Measurements from ENCODE around the gene DIPK1C.

DIPK1C gene

DNA sequence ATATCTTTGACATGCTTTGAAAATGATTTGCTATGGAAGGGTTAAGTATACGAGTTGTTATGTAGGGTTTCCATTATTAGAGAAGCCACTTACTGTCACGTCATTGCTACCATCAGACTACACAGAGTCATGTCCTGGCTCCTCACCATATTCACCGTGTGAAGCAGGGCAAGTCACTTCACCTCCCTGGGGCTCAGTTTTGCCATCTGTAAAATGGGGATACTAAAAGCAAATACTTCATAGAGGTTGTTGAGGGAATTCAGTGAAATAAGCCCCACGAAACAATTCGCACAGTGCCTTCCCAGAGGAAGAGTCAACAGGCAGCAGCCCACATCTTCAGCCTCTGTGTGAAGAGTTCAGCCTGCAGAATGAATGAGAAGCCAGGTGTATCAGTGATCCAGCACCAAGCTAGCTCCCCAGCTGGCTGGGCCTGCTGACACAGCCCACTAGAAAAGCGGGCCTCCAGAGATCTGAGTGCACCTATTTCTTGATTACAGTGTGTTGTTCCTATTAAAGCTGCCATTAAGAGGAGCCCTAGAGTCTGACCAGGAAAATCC, 3.4 kb downstream of the DIPK1C start:
- FAIRE-seq (no peak), DNase-seq (ENCODE audit: low spot score) (no peak)

DNA sequence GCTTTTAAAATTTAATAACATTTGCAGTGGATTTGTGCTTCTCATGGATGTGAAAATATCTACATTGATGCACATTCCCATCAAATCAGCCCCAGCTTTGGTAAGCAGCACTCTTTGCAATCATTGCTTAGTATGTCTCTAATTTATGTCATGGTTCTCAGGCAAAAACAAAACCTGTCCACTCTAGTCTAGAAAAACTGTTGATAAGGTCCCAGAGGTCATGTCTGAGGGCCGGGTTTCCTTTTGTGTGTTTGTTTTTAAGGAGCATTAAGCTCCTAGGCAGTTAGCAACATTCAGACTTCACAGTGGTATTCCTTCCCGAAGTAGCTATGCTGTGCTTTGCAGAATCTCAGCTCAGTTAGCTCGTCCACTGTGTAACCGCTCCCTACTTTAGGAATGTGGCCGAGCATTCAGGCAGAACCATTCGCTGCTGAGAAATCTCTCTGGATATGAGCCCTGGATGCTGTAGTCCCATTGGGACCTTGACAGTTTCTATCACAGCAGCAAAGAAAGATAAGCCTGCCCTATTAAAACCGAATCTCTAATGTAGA, 4.0 kb downstream of the DIPK1C start:
- FAIRE-seq, result no peak

DNA sequence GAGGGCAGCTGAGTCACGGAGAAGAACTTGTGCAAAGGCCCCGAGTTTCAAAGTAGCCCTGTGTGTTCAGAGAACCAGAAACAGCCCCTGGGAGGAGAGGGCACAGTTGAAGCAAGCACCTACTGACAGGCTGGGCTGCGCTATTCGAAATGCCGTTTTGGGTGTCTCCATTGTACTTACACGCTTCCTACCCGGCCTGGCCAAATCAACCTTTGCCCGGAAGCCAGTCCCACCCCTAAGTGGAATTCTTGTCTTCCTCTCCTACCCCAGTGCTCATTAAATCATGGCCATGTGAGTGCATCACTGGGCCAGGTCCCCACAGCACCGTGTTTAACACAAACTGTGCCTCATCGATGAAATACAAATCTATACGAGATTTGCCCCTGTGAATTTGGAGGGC, 6.0 kb downstream of the DIPK1C start:
- no peak for FAIRE-seq
- no peak for DNase-seq (ENCODE audit: low spot score)

More for the DNA sequence above, 4.0 kb downstream of the DIPK1C start:
- DNase-seq (ENCODE audit: low spot score), result no peak

DNA sequence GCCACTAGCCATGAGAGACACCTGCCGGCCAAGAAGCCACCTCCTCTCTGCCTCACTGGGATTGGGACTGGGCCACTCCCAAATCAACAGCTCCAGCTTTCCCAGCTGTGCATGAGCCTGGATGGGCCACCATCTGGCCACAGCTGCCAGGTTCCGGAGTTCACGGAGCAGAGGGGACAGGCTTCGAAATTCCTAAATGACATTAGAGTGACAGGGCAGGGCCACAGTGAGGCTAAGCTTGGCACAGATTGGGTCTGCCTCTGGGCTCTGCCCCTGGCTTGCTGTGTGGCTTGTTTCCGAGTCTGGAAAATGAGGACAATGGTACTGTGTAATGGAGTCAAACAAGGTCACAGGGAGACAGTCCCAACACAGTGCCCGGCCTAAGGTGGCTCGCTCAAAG, 6.5 kb downstream of the DIPK1C start:
- FAIRE-seq, result no peak
- DNase-seq (ENCODE audit: low spot score), result no peak

DNA sequence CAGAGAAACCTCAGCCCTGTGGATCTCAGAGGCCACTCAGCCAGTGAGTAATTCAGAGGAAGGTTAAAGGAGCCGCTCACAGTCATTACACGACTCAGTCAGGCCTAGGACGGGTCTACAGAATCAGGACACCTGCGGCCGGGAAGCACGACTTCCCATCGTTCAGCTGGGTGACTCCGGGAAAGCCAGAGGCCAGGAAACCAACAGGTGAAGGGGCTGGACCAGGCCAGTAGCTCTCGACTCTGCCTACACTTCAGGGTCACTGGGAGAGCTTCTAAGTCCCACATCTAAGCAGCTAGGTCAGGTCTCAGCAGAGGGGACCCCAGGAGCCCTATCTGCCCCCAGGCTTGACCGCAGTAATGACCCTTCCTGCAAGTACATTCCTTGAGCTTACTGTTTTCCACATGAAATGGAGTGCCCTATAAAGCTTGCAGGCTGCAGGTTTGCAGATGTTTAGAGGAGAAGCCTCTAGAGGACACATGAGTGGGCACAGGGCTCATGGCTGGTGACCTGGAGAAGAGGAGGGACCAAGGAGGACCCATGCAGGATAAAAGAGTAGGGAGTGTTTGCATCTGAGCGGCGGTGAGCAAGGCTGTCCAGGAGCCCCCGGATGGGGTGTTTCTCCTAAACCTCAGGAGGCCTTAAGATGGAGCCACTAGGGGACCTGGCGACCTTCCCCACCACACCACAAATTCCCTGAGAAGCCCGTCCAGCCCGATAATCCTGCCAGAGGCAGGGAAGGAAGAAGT, 9.5 kb downstream of the DIPK1C start:
- no peak for FAIRE-seq
- DNase-seq (ENCODE audit: low spot score), result no peak

DNA sequence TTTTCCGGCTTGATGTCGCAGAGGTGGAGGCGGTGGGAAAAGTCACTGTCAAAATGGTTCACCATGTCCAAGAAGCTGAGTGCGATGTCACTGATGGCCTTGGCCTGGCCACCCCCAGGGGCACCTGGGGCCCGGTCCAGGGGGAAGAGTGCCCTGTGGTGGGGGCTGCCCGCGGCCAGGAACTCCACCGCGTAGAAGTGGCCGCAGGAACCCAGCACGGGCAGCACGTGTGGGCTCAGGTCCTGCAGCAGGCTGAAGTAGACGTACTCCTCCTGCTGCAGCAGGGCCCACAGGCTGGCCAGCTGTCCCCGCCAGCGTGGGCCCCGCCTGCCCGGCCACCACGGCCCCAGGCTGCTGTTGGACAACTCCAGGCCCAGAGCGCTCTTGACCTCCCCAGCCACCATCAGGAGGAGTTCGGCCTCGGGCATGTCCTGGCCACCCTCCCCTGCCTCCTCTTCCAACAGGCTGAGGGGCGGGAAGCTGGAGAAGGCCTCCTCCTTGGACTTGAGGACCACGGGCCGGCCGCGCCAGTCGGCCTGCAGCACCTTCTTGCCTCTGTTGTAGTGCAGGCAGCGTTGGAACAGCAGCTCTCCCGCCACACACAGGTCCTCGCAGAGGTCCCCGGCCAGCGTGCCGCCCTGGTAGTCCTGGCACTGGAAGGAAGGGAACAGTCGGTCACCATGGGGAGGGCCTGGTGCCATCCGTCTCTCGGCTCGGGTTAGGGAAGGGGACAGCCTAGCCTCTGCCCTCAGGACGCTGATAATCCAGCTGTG, 10.3 kb downstream of the DIPK1C start:
- DNase-seq (ENCODE audit: low spot score) (no peak), FAIRE-seq (no peak)

DNA sequence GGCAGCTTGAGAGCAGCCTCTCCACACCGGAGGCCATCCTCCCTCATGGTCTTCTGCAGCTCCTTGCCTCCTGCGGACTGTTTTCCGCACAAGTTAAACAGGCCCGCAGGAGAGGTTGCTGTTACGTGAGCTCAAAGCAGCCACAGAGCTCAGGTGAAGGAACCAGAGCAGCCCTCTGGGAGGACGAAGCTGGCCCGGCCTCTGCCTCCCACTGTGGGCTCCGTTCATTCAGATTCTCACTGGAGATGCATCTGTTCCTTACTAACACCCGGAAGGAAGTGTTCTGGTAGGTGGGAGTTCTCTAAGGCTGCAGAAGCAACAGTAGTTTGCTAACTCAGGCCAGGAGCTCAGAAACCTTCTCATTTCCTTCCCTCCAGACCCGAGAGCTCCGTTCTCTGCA, 10.9 kb downstream of the DIPK1C start:
- DNase-seq (ENCODE audit: low spot score) (no peak), FAIRE-seq (no peak)

DNA sequence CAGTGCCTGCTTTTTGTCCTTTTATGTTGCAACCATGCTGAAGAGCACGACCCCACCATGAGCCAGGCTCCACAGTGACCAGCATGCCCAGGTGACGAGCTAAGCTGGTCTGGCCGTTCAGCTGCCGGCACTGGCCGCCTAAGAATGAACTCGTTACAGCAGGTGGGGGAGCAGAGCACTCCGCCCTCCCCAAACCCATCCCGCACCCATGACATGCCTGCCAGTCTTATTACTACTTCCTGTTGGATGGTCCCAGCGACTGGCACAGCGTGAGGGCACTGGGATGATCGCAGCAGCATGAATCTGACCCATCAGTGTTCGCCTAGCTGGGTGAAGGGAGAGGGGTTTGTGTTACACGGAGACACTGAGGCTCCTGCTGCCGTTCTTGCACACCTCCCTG, 11.5 kb downstream of the DIPK1C start:
- FAIRE-seq (no peak), DNase-seq (ENCODE audit: low spot score) (no peak)

DNA sequence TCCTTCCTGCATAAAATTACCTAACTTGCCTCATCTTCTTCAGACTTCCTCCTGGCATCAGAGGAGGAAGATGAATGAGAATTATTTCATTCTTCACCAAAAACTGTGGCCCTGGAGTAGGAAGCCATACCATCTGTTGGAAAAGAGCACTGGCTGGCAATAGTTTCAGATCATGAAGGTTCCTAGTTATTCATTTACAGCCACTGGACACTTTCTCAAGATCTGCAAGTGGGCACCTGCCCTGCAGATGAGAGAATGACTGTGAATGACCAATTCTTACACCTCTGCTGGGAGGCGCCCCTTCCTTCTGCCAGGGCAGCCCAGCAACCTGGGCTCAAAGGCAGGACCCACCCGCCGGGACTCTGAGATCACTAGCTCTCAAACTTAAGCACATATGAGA, 13.0 kb downstream of the DIPK1C start:
- no peak for FAIRE-seq
- no peak for DNase-seq (ENCODE audit: low spot score)

DNA sequence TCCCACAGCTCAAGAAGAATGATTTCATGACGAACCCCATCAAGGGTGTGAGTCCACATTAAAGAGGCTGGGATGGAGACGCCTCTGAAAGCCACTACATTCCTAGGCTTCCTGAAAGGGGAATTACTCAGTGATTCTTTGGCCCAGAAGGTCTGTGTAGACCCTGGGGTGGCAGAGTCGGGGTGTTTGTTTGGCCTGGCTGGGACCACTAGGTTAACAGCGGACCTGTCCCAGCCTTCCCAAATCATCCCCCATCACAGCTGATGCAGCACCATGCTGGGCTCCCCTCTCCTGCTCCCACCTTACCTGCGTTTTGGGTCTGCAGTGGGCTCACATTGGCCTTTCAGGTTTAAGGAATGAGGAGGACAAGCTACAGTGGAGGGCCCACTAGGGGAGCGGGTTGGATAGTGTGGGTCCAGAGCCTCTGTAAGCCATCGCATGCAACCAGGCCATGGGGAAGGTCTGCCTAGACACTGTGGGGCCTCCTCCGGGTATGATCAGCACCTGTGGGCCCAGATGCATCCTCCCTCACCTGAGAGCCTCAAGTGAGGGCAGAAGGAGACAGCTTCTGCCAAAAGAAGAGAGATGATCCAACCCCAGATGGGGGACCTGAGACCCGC, 16.2 kb downstream of the DIPK1C start:
- DNase-seq (ENCODE audit: low spot score) (no peak), FAIRE-seq (no peak)

DNA sequence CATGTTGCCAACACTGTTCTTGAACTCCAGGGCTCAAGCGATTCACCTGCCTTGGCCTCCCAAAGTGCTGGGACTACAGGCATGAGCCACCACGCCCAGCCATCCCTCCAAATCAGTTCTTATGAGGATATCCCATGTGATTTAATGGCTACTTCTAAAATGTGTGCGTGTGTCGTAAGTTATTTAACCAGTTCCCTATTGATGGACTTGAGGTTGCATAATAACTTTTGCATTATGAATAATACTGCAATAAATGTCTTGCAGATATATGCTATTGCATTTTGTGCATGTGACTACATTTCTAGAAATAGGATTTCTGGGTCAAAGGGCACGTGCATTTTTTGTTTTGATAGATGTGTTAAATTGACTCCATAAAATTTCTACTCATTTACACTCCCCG, 19.0 kb downstream of the DIPK1C start:
- no peak for FAIRE-seq
- no peak for DNase-seq (ENCODE audit: low spot score)

DNA sequence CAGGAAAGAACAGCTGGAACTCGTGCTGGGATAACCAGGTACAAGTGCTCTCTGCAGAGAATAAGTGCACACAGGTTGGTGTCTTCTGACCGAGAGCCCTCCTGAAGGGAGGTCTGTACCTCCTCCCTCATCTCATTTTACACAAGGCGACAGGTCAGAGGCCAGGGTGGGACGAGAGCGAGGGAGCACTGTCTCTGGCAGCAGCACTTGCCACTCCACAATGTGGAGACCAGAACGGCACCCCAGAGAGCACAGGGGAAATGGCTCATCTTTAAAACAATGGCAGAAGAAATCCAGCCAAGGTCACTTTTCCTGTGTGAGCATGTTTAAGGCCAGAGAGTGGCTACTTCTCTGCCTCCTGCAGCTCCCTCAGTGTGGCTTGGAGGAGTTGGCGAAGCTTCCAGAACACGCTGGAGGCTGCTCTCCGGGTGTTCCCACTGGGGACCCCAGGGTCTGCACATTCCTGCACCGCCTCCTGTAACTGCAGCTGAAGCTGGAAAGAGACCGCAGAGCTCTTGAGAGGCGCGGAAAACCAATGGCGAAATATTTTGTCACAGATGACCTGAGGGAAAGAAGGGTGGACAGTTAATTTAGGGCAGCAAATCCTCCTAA, 20.8 kb downstream of the DIPK1C start:
- no peak for FAIRE-seq
- DNase-seq (ENCODE audit: low spot score), result no peak

DNA sequence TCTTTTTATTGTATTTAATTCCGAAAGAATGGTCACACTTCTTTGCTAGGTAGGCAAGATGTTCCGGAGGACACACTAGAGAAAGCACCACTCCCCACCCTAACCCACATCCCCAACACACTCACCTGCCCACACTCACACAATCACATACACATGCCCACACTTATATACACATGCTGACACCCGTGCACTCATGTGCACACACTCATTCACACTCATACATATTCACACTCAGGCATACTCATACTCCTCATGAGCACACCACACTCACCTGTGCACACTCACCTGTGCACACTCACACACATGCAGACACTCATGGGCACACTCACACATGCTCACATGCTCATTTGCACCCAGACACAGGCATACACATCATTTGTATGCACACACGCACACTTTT, 21.4 kb downstream of the DIPK1C start:
- FAIRE-seq (no peak), DNase-seq (ENCODE audit: low spot score) (no peak)

DNA sequence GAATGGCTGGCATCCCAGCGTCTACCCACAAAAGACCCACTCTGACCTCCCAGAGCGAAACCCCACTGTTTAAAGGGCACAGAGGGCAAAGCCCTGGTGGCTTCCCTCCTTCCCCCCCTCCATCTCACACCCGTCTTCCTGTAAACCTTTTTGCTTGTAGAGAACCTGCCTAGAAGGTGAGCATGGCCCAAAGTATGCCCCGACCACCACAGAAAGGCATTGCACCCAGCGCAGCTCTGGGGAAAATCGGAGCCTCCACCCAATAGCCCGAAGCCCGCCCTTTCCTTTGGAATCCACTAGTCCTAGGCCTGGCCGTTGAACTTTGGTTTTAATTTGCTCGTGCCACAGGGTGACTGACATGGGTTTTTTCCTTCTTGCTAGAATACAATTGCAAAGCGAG, 22.6 kb downstream of the DIPK1C start:
- FAIRE-seq (no peak), DNase-seq (ENCODE audit: low spot score) (no peak)

DNA sequence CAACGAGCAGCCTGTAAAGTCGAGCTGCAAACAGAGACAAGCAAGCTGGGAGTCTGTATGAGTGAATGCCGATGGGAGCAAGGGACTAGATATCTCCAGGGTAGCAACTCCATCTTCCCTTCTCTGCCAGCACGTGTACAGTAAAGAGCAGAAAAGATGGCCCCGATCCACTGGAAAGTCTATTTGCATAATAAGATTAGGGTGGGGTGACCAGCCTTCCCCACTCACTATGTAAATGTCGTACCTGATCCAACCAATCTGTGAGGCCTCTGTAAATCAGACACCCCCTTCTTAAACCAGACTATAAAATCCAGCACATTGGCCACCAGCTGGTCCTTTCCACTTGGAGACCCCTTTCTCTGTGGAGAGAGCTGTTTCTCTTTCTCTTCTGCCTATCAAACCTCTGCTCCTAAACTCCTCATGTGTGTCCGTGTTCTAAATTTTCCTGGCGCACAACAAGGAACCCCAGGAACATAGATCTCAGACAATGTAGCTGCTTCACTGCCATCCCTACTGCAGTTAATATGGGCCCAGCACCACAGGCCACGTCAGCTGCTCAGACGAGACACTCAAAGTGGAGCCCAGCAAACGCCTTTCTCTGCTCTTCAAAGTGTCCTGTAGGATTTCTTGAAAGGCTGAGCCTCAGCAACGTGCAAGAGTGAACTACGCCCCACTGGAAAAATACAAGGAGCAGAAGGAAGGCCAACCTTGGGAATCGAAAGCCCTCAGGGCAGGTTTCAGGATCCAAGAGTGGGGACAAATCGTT, 26.1 kb downstream of the DIPK1C start:
- no peak for FAIRE-seq
- no peak for DNase-seq (ENCODE audit: low spot score)

DNA sequence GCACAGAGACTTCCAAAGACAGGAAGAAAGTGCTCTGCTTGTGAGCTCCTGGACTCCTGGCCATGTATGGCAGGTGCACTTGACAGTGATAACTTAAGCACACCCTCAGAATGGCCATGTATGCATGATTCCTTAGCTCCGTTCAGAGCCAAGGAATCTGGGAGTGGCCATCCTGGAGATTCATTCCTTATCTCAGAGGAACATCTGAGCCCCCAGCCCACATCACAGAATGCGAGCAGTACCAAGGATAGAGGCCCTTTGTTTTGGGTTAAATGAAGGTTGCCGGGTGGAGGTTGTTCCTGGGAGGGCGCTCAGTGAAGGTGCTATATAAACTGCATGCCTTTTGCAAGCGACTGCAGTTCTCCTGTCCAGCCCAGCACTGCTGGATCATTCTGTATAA, 26.9 kb downstream of the DIPK1C start:
- no peak for FAIRE-seq

DNA sequence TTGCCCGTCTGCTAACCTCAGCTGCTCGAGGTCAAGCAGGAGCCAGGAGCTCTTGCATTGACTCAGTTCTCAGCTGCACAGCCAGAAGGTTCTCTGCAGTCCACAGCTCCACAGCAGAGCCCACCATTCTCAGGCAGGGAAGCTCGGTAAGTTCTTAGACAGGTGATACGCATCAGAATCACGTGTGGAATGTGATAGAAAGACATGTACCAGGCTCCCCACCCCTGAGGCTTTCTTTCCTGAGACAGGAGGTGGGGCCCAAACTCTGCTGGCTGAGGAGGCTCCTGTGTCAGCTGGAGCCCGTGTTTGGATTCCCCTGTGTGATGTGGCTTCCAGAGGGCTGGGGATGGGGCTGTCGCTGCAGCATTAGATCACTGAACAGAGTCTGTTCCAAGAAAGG, 28.0 kb downstream of the DIPK1C start:
- no peak for DNase-seq (ENCODE audit: low spot score)

More for the DNA sequence above, 26.9 kb downstream of the DIPK1C start:
- no peak for DNase-seq (ENCODE audit: low spot score)

DNA sequence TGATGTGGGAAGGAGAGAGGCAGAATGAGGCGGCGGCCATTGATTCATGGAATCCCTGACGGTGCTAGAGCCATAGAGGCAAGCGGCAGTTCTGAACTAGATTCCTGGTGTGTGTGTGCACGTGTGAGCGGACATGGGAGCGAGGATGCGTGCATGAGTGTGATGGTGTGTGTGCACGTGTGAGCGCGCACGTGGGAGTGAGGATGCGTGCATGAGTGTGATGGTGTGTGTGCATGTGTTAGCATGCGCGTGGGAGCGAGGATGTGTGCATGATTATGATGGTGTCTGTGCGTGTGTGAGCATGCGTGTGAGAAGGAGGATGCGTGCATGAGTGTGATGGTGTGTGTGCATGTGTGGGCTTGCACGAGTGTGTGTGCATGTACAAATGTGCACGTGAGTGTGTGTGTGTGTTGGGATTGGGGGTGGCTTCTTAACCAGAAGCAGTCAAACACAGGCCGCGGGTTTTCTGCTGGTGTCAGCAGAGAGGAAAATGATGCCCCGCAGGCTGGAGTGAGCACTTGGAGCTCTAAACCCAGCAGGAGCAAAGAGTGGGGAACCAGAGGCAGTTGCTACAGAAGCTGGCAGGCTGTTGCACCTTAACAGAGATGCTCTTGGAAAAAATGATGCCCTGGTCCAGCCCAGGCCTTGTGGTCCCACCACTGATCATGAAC, 29.5 kb downstream of the DIPK1C start:
- no peak for DNase-seq (ENCODE audit: low spot score)
- FAIRE-seq, result no peak

More for the DNA sequence above, 28.0 kb downstream of the DIPK1C start:
- no peak for FAIRE-seq

DNA sequence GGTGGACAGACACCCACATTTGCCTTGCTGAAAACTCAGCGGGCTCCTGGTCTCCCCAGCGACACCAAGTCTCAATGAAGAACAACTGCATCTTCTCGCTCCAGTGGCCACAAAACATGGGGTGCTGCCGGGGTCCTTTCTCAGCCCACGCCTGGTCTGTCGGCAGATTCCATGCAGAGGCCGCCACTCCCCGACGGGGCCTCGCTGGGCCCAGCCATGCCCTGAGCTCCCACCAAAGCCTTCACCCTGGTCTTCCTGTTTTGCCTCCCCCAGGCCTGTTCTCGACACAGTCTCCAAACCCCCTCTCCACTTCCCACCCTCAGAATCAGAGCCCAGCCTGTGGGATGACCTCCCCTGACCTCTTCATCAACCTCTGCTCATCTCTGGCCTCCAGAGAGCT, 31.2 kb downstream of the DIPK1C start:
- FAIRE-seq, result no peak
- no peak for DNase-seq (ENCODE audit: low spot score)

DNA sequence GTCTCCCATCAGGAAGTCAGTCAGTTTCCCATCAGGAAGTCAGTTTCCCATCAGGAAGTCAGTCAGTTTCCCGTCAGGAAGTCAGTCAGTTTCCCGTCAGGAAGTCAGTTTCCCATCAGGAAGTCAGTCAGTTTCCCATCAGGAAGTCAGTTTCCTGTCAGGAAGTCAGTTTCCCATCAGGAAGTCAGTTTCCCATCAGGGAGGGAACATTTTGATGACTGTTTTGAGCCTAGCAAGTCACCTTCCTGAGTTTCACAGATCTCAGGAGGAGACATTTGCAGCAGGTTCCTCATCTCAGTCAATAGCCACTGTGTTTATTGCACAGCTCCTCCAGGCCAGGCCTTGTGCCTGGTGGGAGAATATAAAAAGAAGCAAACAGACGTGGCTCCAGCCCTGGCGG, 31.9 kb downstream of the DIPK1C start:
- FAIRE-seq, result no peak
- no peak for DNase-seq (ENCODE audit: low spot score)
